H9 (cell line): Measurements from ENCODE around the gene OR12D2. TPM values are rescaled to one million over a fixed set of nuclear protein-coding genes. Genes with fewer than 3 reads are reported as not detected.

Experiments
- DNase-seq: peaks from one replicate; pipeline ENCODE4 v3.0.0-alpha.2; 2017
- H2AFZ ChIP-seq: one replicate; pipeline ENCODE4 v1.6.1; 2013; ENCODE audit warnings: mild to moderate bottlenecking, low read length, control low read depth, moderate library complexity
- H2AK5ac ChIP-seq: 2 replicates; pipeline ENCODE4 v1.6.1; 2013; ENCODE audit warnings: low read length, control low read depth, mixed read lengths; ENCODE audit not compliant: insufficient read length
- H2BK120ac ChIP-seq: one replicate; pipeline ENCODE4 v1.6.1; 2013; ENCODE audit warnings: low read depth, mild to moderate bottlenecking, low read length, control low read depth, inconsistent platforms; ENCODE audit not compliant: poor library complexity, severe bottlenecking
- H2BK12ac ChIP-seq: 2 replicates; pipeline ENCODE4 v1.6.1; 2013; ENCODE audit warnings: low read length, control low read depth, mixed read lengths, low read depth; ENCODE audit not compliant: insufficient read length
- H2BK15ac ChIP-seq: 2 replicates; pipeline ENCODE4 v1.6.1; 2013; ENCODE audit warnings: low read depth, low read length, control low read depth
- H2BK20ac ChIP-seq: one replicate; pipeline ENCODE4 v1.6.1; 2013; ENCODE audit warnings: low read depth, mild to moderate bottlenecking, low read length, control low read depth, inconsistent platforms; ENCODE audit not compliant: poor library complexity, severe bottlenecking
- H2BK5ac ChIP-seq: 2 replicates; pipeline ENCODE4 v1.6.1; 2013; ENCODE audit warnings: low read length, control low read depth, mixed read lengths; ENCODE audit not compliant: insufficient read length
- H3K14ac ChIP-seq: 2 replicates; pipeline ENCODE4 v1.6.1; 2013; ENCODE audit warnings: low read length, control low read depth; ENCODE audit not compliant: insufficient read depth
- H3K18ac ChIP-seq: 2 replicates; pipeline ENCODE4 v1.6.1; 2013; ENCODE audit warnings: low read depth, mild to moderate bottlenecking, mixed read lengths, low read length, control low read depth; ENCODE audit not compliant: insufficient read length
- H3K23ac ChIP-seq: 2 replicates; pipeline ENCODE4 v1.6.1; 2013; ENCODE audit warnings: low read length, control low read depth, mixed read lengths, low read depth; ENCODE audit not compliant: insufficient read length
- H3K23me2 ChIP-seq: 2 replicates; pipeline ENCODE4 v1.6.1; 2013; ENCODE audit warnings: low read depth, mild to moderate bottlenecking, mixed read lengths, low read length, control low read depth; ENCODE audit not compliant: insufficient read length, poor library complexity, severe bottlenecking
- H3K27ac ChIP-seq: 2 replicates; pipeline ENCODE4 v1.5.1; 2013; ENCODE audit warnings: low read length, control low read depth, mixed read lengths, low read depth; ENCODE audit not compliant: insufficient read length
- H3K27me3 ChIP-seq: 2 replicates; pipeline ENCODE4 v1.6.1; 2013; ENCODE audit warnings: low read length, control low read depth, inconsistent platforms; ENCODE audit not compliant: insufficient read depth
- H3K4ac ChIP-seq: 2 replicates; pipeline ENCODE4 v1.6.1; 2013; ENCODE audit warnings: low read depth, mild to moderate bottlenecking, control low read depth, inconsistent platforms, low read length, moderate library complexity
- H3K4me1 ChIP-seq: 2 replicates; pipeline ENCODE4 v1.6.1; 2013; ENCODE audit warnings: low read length, control low read depth, inconsistent platforms; ENCODE audit not compliant: insufficient read depth
- H3K4me2 ChIP-seq: 2 replicates; pipeline ENCODE4 v1.6.1; 2013; ENCODE audit warnings: low read length, control low read depth, mixed read lengths; ENCODE audit not compliant: insufficient read length, insufficient read depth
- H3K56ac ChIP-seq: 2 replicates; pipeline ENCODE4 v1.6.1; 2013; ENCODE audit warnings: low read depth, mild to moderate bottlenecking, mixed read lengths, low read length, control low read depth; ENCODE audit not compliant: insufficient read length
- H3K79me1 ChIP-seq: 2 replicates; pipeline ENCODE4 v1.6.1; 2013; ENCODE audit warnings: low read depth, mild to moderate bottlenecking, moderate library complexity, low read length, control low read depth, inconsistent platforms; ENCODE audit not compliant: insufficient read depth, poor library complexity, severe bottlenecking
- H3K79me2 ChIP-seq: 2 replicates; pipeline ENCODE4 v1.6.1; 2013; ENCODE audit warnings: low read length, control low read depth, inconsistent platforms; ENCODE audit not compliant: insufficient read depth
- H3K9ac ChIP-seq: 2 replicates; pipeline ENCODE4 v1.6.1; 2013; ENCODE audit warnings: low read length, control low read depth, mixed read lengths; ENCODE audit not compliant: insufficient read length; ENCODE audit errors: extremely low read depth
- H3K9me3 ChIP-seq: one replicate; pipeline ENCODE4 v1.6.1; 2013; ENCODE audit warnings: low read depth, low read length, inconsistent platforms; ENCODE audit not compliant: control insufficient read depth
- H3T11ph ChIP-seq: one replicate; pipeline ENCODE4 v1.6.1; 2013; ENCODE audit warnings: mild to moderate bottlenecking, low read length, control low read depth, inconsistent platforms
- H4K20me1 ChIP-seq: one replicate; pipeline ENCODE4 v1.6.1; 2013; ENCODE audit not compliant: control insufficient read depth, insufficient read length, insufficient read depth
- H4K5ac ChIP-seq: 2 replicates; pipeline ENCODE4 v1.6.1; 2013; ENCODE audit warnings: low read depth, mild to moderate bottlenecking, mixed read lengths, low read length, control low read depth; ENCODE audit not compliant: insufficient read length
- H4K8ac ChIP-seq: replicated peaks from 2 replicates; pipeline ENCODE4 v1.6.1; 2013; ENCODE audit warnings: low read length, control low read depth, mixed read lengths, low read depth; ENCODE audit not compliant: insufficient read length
- H4K91ac ChIP-seq: 2 replicates; pipeline ENCODE4 v1.6.1; 2013; ENCODE audit warnings: low read depth, mild to moderate bottlenecking, moderate library complexity, mixed read lengths, low read length, control low read depth; ENCODE audit not compliant: insufficient read length
- H3K27ac Mint-ChIP-seq, 3 experiments: 2 replicates in 2 of 3; 3 replicates in 1 of 3; pipeline ENCODE4 v1.8.0; 2020 to 2021; ENCODE audit warnings: mixed read lengths in 3 of 3, mild to moderate bottlenecking in 1 of 3, moderate library complexity in 1 of 3
- H3K27me3 Mint-ChIP-seq: 2 replicates; pipeline ENCODE4 v1.8.0; 2021; ENCODE audit warnings: low read depth, mild to moderate bottlenecking, moderate library complexity, mixed read lengths
- H3K36me3 Mint-ChIP-seq, 3 experiments: 2 replicates in 2 of 3; 3 replicates in 1 of 3; pipeline ENCODE4 v1.8.0; 2020 to 2021; ENCODE audit warnings: low read depth in 3 of 3, mixed read lengths in 3 of 3; ENCODE audit not compliant: insufficient read depth in 1 of 3
- H3K4me1 Mint-ChIP-seq, 2 experiments: 2 replicates each; pipeline ENCODE4 v1.8.0; 2020; ENCODE audit warnings: mixed read lengths in 2 of 2
- H3K4me3 Mint-ChIP-seq, 2 experiments: 2 replicates in 1 of 2; 3 replicates in 1 of 2; pipeline ENCODE4 v1.8.0; 2020 to 2021; ENCODE audit warnings: mild to moderate bottlenecking in 2 of 2, mixed read lengths in 2 of 2, moderate library complexity in 1 of 2
- H3K9me3 Mint-ChIP-seq, 2 experiments: 2 replicates in 1 of 2; 3 replicates in 1 of 2; pipeline ENCODE4 v1.8.0; 2020; ENCODE audit warnings: mild to moderate bottlenecking in 2 of 2, mixed read lengths in 2 of 2, moderate library complexity in 1 of 2
- WGBS: extraction: QIAGEN DNeasy Blood & Tissue Kit; methylation state at CpG from one replicate; pipeline ENCODE4 v1.1.7; 2013; ENCODE audit warnings: missing lambda C conversion rate, low lambda C conversion rate, mixed read lengths; ENCODE audit not compliant: insufficient read length; ENCODE audit errors: extremely low coverage; 5-methylcytosine and 5-hydroxymethylcytosine counted together
- total RNA-seq: library from RNA; stranded (reverse); gene quantifications from 2 replicates; pipeline ENCODE4 v1.2.1, GENCODE V29; 2021
- TF ChIP-seq, protein P1 (sequence below): fragments of 200-600 bp; sonication (generic); conservative IDR thresholded peaks from 3 replicates; pipeline ENCODE4 v1.8.0; 2021; ENCODE audit warnings: antibody characterized with exemption, mild to moderate bottlenecking

OR12D2 gene
- total RNA-seq, 1 experiment from 2014 or later, result not detected

DNA sequence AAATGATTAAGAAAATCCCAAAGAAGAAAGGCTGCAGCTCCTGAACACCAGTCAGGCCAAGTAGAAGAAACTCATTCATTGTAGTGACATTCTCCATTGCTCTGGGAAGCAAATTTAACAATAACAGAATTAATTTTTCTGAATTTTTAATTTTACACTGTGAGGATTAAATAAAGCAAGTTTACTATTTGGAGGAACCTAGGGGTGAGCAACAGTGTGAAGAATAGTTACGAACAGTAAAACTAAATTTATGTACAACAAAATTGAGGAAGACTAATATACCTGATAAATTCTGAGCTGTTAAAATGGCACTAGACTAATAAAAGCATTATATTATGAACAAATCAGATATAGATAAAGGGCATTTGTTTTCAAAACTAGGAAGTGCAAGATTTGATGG lies 20.2 kb upstream of the OR12D2 start, which contains the start of gene OR12D3:
Gene OR12D3 (minus strand): TSS at position 101 of the 400 bp plus-strand sequence. CDS start 4 bp downstream, at position 97.
- H4K20me1 ChIP-seq, result no peaks in the 10 kb centered on the region
- no CpG with 5 or more reads among the region's 1 CpG for WGBS
- Mint-ChIP-seq H3K4me3 (no peak within 1 kb of the TSS), H3K9me3 (no peaks in the 10 kb centered on the region), H3K36me3 (no peaks in the 10 kb centered on the region), H3K27me3 (no peaks in the 10 kb centered on the region), H3K4me1 (peaks cover 2 to 4% of the 10 kb centered on the region in 2 experiments; a peak in 1 of 4 replicates), H3K27ac (no peak within 1 kb of the TSS)
- no peaks in the 10 kb centered on the region for H3K79me1 ChIP-seq
- H3K4me2 ChIP-seq, result no peak within 1 kb of the TSS
- H3K27ac ChIP-seq, result no peak within 1 kb of the TSS
- DNase-seq, result no peak
- no peak within 1 kb of the TSS for H2BK5ac ChIP-seq
- H4K91ac ChIP-seq, result no peak within 1 kb of the TSS
- no peak within 1 kb of the TSS for H2AK5ac ChIP-seq
- no peak within 1 kb of the TSS for H2BK120ac ChIP-seq
- no peaks in the 10 kb centered on the region for H3K4me1 ChIP-seq
- no peak within 1 kb of the TSS for H4K5ac ChIP-seq
- H3K23ac ChIP-seq, result no peak within 1 kb of the TSS
- H3K18ac ChIP-seq, result no peak within 1 kb of the TSS
- H3K14ac ChIP-seq, result no peak within 1 kb of the TSS
- no peak within 1 kb of the TSS for H3T11ph ChIP-seq
- H3K27me3 ChIP-seq, result no peaks in the 10 kb centered on the region
- no peak within 1 kb of the TSS for H3K56ac ChIP-seq
- H3K23me2 ChIP-seq, result no peaks in the 10 kb centered on the region
- H2BK20ac ChIP-seq, result no peak within 1 kb of the TSS
- no peak within 1 kb of the TSS for H3K9ac ChIP-seq
- H2AFZ ChIP-seq, result no peak within 1 kb of the TSS
- no peak within 1 kb of the TSS for H4K8ac ChIP-seq
- H3K9me3 ChIP-seq, result no peaks in the 10 kb centered on the region
- H3K79me2 ChIP-seq, result no peaks in the 10 kb centered on the region
- H2BK15ac ChIP-seq, result no peak within 1 kb of the TSS
- H3K4ac ChIP-seq, result no peak within 1 kb of the TSS
- TF ChIP-seq, protein P1, sequence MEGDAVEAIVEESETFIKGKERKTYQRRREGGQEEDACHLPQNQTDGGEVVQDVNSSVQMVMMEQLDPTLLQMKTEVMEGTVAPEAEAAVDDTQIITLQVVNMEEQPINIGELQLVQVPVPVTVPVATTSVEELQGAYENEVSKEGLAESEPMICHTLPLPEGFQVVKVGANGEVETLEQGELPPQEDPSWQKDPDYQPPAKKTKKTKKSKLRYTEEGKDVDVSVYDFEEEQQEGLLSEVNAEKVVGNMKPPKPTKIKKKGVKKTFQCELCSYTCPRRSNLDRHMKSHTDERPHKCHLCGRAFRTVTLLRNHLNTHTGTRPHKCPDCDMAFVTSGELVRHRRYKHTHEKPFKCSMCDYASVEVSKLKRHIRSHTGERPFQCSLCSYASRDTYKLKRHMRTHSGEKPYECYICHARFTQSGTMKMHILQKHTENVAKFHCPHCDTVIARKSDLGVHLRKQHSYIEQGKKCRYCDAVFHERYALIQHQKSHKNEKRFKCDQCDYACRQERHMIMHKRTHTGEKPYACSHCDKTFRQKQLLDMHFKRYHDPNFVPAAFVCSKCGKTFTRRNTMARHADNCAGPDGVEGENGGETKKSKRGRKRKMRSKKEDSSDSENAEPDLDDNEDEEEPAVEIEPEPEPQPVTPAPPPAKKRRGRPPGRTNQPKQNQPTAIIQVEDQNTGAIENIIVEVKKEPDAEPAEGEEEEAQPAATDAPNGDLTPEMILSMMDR, result no peak
- H2BK12ac ChIP-seq, result no peak within 1 kb of the TSS
